GM12891 (cell line): Measurements from ENCODE around the gene PSG1.
"Not testable (repeated sequence)": the region's sequence is repeated elsewhere in the genome, so short reads cannot be mapped to it uniquely, and the experiment has no call there.

ENCODE experiments used
- POLR2A ChIP-seq: IDR thresholded peaks from 2 replicates; pipeline ENCODE4 v1.6.1; 2011; ENCODE audit warnings: low read depth, low read length, control low read depth
- TAF1 ChIP-seq: IDR thresholded peaks from 2 replicates; pipeline ENCODE4 v1.6.1; 2011; ENCODE audit warnings: low read depth, low read length, control low read depth

- TF ChIP-seq TAF1, POLR2A: not testable (repeated sequence)
Measured at GRCh38 chr19:42887876-42888445, 8.4 kb upstream of the PSG1 start.
